GM15510 (cell line): ENCODE measurements around the gene SHQ1.

Source experiments
- POLR2A ChIP-seq: IDR thresholded peaks from 3 replicates; pipeline ENCODE4 v1.6.1; 2011; ENCODE audit warnings: borderline replicate concordance; ENCODE audit not compliant: insufficient read length; ENCODE audit errors: extremely low read depth

SHQ1 gene

GRCh38 chr3:72727726-72728125 lies 120.5 kb downstream of the SHQ1 start:
- no peak for TF ChIP-seq POLR2A

GRCh38 chr3:72727172-72727571 lies 121.1 kb downstream of the SHQ1 start:
- no peak for TF ChIP-seq POLR2A

GRCh38 chr3:72725229-72725628 lies 123.0 kb downstream of the SHQ1 start:
- TF ChIP-seq POLR2A: no peak

GRCh38 chr3:72724070-72724469 lies 124.2 kb downstream of the SHQ1 start:
- TF ChIP-seq POLR2A: no peak

GRCh38 chr3:72722930-72723726 lies 125.1 kb downstream of the SHQ1 start:
- no peak for TF ChIP-seq POLR2A

- TF ChIP-seq POLR2A: no peak
Observed at GRCh38 chr3:72721683-72722381, 126.4 kb downstream of the SHQ1 start.

DNA sequence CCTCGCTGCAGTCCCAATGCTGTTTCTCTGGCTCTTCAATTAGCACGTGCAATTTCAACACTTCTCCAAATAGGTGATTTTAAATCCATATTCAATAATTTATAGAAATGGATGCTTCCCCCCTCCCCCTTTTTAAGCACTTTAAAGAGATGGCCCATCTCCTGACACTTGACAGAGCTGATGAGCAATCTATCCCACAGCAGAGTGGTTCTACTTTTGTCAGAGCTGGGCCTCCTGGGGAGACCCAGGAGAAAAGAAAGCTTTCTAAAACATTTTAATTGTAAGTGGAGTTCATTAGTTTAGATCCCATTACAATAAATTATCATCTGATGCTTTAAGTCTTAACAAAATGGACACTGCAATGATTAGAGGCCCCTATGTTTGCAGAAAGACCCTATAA lies 127.7 kb downstream of the SHQ1 start:
- TF ChIP-seq POLR2A: no peak

GRCh38 chr3:72719137-72719536 lies 129.1 kb downstream of the SHQ1 start:
- no peak for TF ChIP-seq POLR2A

DNA sequence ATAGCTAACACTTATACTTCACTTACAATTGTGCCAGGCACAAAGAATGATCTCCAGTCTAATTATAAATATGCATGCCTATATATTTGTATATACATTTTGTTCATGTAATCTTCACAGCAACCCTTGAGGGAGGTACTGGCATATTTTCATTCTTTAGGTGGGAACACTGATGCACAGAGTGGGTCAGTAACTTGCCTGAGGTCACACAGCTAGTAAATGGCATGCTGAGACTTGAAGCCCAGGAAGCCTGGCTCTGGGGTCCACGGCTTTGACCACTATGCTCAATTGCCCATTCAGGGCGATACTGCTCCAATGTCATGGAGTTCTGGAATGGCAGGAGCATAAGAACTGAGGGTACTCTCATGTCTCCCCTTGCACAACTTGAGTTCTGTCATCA lies 139.8 kb downstream of the SHQ1 start:
- TF ChIP-seq POLR2A: no peak

DNA sequence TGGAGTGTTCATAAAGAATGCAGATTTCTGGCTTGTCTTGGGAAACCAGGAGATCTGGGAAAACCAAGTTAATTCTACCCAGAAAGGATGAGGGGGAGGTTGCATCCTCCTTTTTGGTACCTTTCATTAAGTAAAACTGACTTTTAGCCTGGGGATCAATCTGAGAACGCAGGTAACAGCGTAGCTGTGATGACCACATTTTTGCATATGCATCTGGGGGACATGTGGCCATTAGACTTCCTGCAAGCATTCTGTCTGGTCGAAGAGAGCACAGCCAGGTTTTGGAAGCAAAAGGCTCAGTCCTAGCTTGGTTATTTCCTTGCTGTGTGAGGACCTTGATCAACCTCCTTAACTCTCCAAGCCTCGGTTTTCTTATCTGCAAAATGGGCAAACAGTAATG lies 145.2 kb downstream of the SHQ1 start:
- no peak for TF ChIP-seq POLR2A

DNA sequence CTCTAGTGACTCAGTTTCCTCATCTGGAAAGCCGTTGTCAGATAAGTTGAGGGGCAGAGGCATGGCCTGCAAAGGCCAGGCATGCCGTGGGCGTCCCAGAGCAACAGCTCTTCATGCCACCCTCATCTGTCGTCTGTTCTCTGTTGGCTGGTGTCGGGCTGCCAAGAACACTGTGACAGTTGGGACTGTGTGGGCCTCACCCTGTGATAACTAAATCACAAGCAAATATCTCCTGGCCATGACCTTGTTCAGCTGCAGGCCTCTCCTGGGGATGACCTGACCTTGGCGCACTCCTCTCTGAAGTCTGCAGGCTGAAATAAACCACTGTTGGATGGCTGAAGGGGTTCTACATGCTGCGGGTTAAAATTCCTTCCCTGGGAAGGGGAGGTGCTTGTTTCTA lies 145.9 kb downstream of the SHQ1 start:
- TF ChIP-seq POLR2A: no peak

- TF ChIP-seq POLR2A: no peak
Observed at GRCh38 chr3:72700106-72700505, 148.1 kb downstream of the SHQ1 start.

DNA sequence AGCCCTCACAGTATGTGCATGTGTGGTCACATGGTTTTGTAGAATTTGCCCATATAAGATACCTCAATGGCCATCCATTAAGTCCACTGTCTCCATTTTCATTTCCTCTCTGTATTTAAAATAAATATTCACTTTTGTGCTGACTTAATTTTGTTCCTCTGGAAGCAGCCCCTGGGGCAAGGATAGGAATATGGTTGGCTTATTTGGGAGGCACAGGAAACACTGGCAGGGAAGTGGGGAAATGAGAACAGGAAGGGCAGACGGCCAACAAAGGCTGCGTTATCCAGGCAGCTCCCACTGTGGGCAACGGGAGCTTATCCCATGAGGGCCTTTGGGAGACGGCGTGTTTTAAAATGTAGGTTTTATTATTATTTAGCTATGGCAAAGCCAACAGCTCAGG lies 148.6 kb downstream of the SHQ1 start:
- TF ChIP-seq POLR2A: no peak
